Adrenal gland (tissue), 12 donors: Measurements from ENCODE around the gene TLX1. TPM values are rescaled to one million over a fixed set of nuclear protein-coding genes. Genes with fewer than 3 reads are reported as not detected.

Source experiments
- DNase-seq, 7 donors: peaks; one replicate each; pipeline ENCODE4 v3.0.0-alpha.2; 2019 to 2020
- H3K27ac ChIP-seq, 5 donors: fragments of 200-600 bp; sonication (generic) in 4 of 5; 1 replicate in 3 of 5; 2 replicates in 2 of 5; pipeline versions ENCODE4 v1.5.1 to v1.8.0; 2016 to 2020; ENCODE audit warnings: mild to moderate bottlenecking in 1 of 5
- H3K27me3 ChIP-seq: fragments of 200-600 bp; 2 replicates; pipeline ENCODE4 v1.8.0; 2021
- H3K36me3 ChIP-seq, 2 donors: fragments of 200-600 bp; replicated peaks in 1 of 2; 1 replicate in 1 of 2; 2 replicates in 1 of 2; pipeline versions ENCODE4 v1.5.1 to v1.8.0; 2018 to 2022
- H3K4me1 ChIP-seq, 2 donors: fragments of 200-600 bp; replicated peaks in 1 of 2; 1 replicate in 1 of 2; 2 replicates in 1 of 2; pipeline versions ENCODE4 v1.5.1 to v1.8.0; 2018 to 2021
- H3K4me3 ChIP-seq, 4 donors: fragments of 200-600 bp; sonication (generic) in 3 of 4; one replicate each; pipeline ENCODE4 v1.5.1; 2016 to 2018
- H3K9me3 ChIP-seq, 3 donors: fragments of 200-600 bp; sonication (generic) in 1 of 3; replicated peaks in 1 of 3; 1 replicate in 2 of 3; 2 replicates in 1 of 3; pipeline versions ENCODE4 v1.5.1 to v1.8.0; 2016 to 2021
- POLR2A ChIP-seq, 2 donors: fragments of 450-650 bp; IDR thresholded peaks; one replicate each; pipeline ENCODE4 v1.6.1; 2017; ENCODE audit warnings: antibody characterized with exemption in 2 of 2, mild to moderate bottlenecking in 2 of 2, moderate library complexity in 1 of 2
- WGBS, 4 donors: extraction: QIAGEN DNeasy Blood & Tissue Kit in 2 of 4; methylation state at CpG; one replicate each; pipeline versions ENCODE4 v1.1.5 to v1.1.7; 2013 to 2017; 5-methylcytosine and 5-hydroxymethylcytosine counted together
- intact Hi-C, 2 donors: fragments of 100-400 bp; cut with DNase I; formaldehyde crosslinking; loops; one replicate each; pipeline versions ENCODE4 v1.14.1 to v1.15.0; 2022 to 2023
- polyA plus RNA-seq, 3 donors: library from polyadenylated mRNA; stranded (reverse); fragments of 200-250 nt in 2 of 3; fragments of 350-450 nt in 1 of 3; fragmentation: Illumina TruSeq in 1 of 3; extraction: RNeasy Lipid Tissue Mini Kit (QIAGEN cat#74804) in 1 of 3; gene quantifications; one replicate each; pipeline ENCODE4 v1.2.3, GENCODE V29; 2013 to 2014
- total RNA-seq, 9 donors: library from RNA; depleted of rRNA in 4 of 9; stranded (reverse); fragments of >200 nt in 4 of 9; fragments of 120-200 nt in 1 of 9; fragmentation: NEBNext Ultra II Directional in 1 of 9; extraction: Animal tissue kit (Norgen Biotek cat#: 25700) in 1 of 9; gene quantifications; one replicate each; pipeline versions ENCODE4 v1.1.0 to v1.2.4, GENCODE V29; 2013 to 2023
- TF ChIP-seq, protein P1 (sequence below), 6 experiments: fragments of 450-650 bp in 4 of 6; fragments of 200-600 bp in 2 of 6; sonication (generic) in 1 of 6; IDR thresholded peaks; 1 replicate in 5 of 6; 2 replicates in 1 of 6; pipeline versions ENCODE4 v1.5.1 to v1.8.0; 2016 to 2021; ENCODE audit warnings: antibody characterized with exemption in 6 of 6, mild to moderate bottlenecking in 2 of 6, moderate library complexity in 1 of 6
- donor health status: healthy with polysubstance abuse.
- donor health status: Bipolar disorder and iron deficiency.
- donor health status: DM: yes; HTN: yes; CAD: no.
- donor health status: DM: no; HTN: no; CAD: no.
- donor health status: DM: no; HTN: no; CAD: no.
- donor health status: DM: yes; HTN: yes; CAD: no.

The TLX1 gene
- total and polyA plus RNA-seq, 12 donors = not detected

DNA sequence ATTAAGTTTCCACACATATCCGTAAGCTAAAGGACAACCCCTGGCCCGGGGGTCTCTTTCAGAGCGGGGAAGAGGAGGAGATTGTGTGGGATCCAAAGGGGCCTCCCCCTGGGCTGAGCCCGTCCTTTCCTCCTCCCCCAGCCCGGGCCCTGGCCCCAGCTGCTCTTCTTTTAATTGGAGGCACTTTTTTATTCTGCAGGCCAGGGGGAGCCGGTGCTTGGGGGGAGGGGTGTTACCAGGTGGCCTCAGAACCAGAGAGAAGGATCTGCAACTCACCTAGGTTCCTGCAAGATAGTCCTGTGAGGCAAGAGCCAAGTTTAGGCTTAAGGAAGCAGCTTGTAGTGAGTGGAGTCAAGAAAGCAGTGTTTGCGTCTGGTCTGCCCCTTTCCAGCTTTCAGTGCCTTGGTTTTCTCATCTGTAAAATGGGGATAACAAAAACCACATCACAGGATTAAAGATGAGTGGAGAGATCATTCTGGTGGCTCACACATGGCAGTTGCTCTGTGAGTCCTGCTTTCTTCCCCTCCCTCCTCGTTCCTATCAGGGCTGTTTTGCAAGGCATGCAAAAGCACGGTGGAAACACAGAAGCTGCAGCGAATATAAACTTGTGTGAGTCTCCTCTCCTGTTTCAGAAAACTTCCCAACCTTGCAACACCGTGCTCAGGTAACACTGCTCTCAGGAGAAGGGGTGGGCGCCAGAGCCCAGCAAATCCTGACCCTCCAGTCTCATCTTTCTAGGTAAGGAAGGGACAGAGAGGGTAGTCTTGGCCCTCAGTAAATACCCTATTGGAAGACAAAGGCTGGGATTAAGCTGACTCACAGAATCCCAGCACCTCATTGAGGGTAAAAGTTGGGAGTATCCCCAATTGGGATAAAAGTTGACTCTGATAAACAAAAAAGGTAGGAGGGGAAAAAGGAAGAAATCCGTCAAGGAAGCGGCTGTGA lies 4.1 kb upstream of the TLX1 start:
- H3K9me3 ChIP-seq = no peaks in the 10 kb centered on the region
- peaks cover 93% of the 10 kb centered on the region for H3K27me3 ChIP-seq
- H3K36me3 ChIP-seq = no peaks in the 10 kb centered on the region
- WGBS, 4 donors = 27 to 38% (median 32%) methylated on average over 14 of the region's 14 CpGs
- TF ChIP-seq, protein P1, sequence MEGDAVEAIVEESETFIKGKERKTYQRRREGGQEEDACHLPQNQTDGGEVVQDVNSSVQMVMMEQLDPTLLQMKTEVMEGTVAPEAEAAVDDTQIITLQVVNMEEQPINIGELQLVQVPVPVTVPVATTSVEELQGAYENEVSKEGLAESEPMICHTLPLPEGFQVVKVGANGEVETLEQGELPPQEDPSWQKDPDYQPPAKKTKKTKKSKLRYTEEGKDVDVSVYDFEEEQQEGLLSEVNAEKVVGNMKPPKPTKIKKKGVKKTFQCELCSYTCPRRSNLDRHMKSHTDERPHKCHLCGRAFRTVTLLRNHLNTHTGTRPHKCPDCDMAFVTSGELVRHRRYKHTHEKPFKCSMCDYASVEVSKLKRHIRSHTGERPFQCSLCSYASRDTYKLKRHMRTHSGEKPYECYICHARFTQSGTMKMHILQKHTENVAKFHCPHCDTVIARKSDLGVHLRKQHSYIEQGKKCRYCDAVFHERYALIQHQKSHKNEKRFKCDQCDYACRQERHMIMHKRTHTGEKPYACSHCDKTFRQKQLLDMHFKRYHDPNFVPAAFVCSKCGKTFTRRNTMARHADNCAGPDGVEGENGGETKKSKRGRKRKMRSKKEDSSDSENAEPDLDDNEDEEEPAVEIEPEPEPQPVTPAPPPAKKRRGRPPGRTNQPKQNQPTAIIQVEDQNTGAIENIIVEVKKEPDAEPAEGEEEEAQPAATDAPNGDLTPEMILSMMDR (IDR thresholded peaks at IDR 0.05) = no peak
- no peak for TF ChIP-seq POLR2A (IDR thresholded peaks at IDR 0.05)
- no peak overlapping the region for H3K4me3 ChIP-seq
- DNase-seq = no peak
- no peak overlapping the region for H3K27ac ChIP-seq
- intact Hi-C loops = no loop called here
- H3K4me1 ChIP-seq = peaks cover 11 to 20% of the 10 kb centered on the region in 2 donors

DNA sequence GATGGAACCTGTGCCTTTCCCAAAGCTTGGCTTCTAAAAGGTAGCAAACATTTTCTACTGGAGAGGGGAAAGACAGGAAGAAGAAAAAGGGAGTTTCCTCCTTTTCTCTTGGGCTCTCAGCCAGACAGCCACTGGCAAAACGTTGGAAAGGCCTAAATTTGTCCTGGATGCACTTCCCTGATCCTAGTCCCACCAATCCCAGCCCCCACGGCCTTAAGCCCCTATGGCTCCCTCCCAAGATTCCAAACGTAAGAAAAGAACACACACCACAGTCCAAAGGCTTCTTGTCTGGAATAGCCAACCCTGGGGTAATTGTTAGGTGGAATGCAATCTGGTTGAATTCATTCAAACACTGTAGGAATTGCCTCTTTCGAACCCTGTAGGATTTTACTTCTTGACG lies 959 bp upstream of the TLX1 start:
- TF ChIP-seq, protein P1 (IDR thresholded peaks at IDR 0.05) = no peak
- TF ChIP-seq POLR2A (IDR thresholded peaks at IDR 0.05) = no peak
- Histone ChIP-seq H3K36me3 (no peaks in the 10 kb centered on the region), H3K4me3 (no peak overlapping the region), H3K4me1 (peaks cover 11 to 15% of the 10 kb centered on the region in 2 donors), H3K9me3 (no peaks in the 10 kb centered on the region), H3K27me3 (peaks cover 94% of the 10 kb centered on the region), H3K27ac (no peak overlapping the region)
- DNase-seq = no peak
- WGBS, 4 donors = 48 to 64% (median 56%) methylated on average over 5 of the region's 5 CpGs
- intact Hi-C loops = no loop called here

DNA sequence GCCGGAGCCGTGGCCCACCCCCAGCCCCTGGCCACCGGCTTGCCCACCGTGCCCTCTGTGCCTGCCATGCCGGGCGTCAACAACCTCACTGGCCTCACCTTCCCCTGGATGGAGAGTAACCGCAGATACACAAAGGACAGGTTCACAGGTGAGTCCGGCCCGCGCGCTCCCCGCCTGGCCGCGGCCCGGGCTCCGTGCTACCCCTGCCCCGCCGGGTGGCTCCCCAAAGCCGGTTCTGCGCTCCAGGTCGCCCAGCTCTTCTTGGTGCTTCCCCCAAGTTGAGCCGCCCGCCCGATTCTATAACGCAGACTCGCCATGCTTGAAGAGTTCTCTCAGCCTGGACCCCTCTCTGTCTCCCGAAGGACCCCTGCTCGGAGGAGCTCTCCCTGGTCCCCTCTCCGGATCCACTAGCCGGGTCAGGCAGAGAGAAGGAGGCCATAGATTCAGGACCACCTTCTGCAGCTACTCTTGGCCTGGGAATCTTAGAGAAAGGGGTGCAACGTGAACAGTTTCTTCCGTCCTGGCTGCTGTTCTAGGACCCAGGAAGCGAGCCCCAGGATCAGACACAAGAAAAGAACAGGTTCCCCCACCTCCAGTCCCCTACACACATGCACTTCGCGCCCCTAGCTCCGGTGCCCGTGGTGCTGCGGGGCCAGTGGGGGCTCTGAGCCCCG lies 999 bp downstream of the TLX1 start:
- TF ChIP-seq, protein P1 (IDR thresholded peaks at IDR 0.05) = no peak
- no peak for TF ChIP-seq POLR2A (IDR thresholded peaks at IDR 0.05)
- DNase-seq = no peak
- Histone ChIP-seq H3K4me1 (peaks cover 11 to 15% of the 10 kb centered on the region in 2 donors), H3K9me3 (no peaks in the 10 kb centered on the region), H3K27me3 (peaks cover 94% of the 10 kb centered on the region), H3K36me3 (no peaks in the 10 kb centered on the region), H3K27ac (no peak overlapping the region), H3K4me3 (peak overlapping the region in 1 of 4 donors; percentile 42)
- 6 to 16% (median 8%) methylated on average over 11 to 39 of the region's 39 CpGs for WGBS, 4 donors
- intact Hi-C loops = no loop called here
